GM12874 (cell line): ENCODE results near the gene TMBIM1.

Source experiments
- CTCF ChIP-seq: IDR thresholded peaks from 2 replicates; pipeline ENCODE4 v1.5.1; 2011; ENCODE audit warnings: low read depth, mild to moderate bottlenecking, control low read depth, low read length, moderate library complexity; ENCODE audit not compliant: insufficient read depth

Gene TMBIM1

GRCh38 chr2:218284106-218284811 lies 8.0 kb downstream of the TMBIM1 start:
- TF ChIP-seq CTCF = no peak

- TF ChIP-seq CTCF = no peak
These were observed 9.9 kb downstream of the TMBIM1 start for GRCh38 chr2:218282173-218282991.

- TF ChIP-seq CTCF = no peak
These were observed 10.9 kb downstream of the TMBIM1 start for GRCh38 chr2:218281449-218281848.

- no peak for TF ChIP-seq CTCF
These were observed 11.9 kb downstream of the TMBIM1 start for GRCh38 chr2:218280260-218280870.

GRCh38 chr2:218278531-218279360 lies 13.6 kb downstream of the TMBIM1 start:
- TF ChIP-seq CTCF = no peak

- TF ChIP-seq CTCF = no peak
These were observed 14.4 kb downstream of the TMBIM1 start for GRCh38 chr2:218277921-218278320.
